Measurements from ENCODE around the gene SUMF1. TPM values are rescaled to one million over a fixed set of nuclear protein-coding genes. Genes with fewer than 3 reads are reported as not detected.

SUMF1 gene
- total and polyA plus RNA-seq, 4 donors = 23.3 to 35.8 (median 28.4) TPM

- intact Hi-C loops (cut with DNase I) = loop anchor here (5.0 to 10.0 kb wide), 2 partner anchors 45 to 47 kb away; no protein-coding TSS in a partner anchor
- H3K4me1 ChIP-seq (ENCODE audit: control insufficient read depth in 1 of 2, insufficient read depth in 2 of 2, low read length in 2 of 2) = no peaks in the 10 kb centered on the region
- DNase-seq (no peak), ATAC-seq (ENCODE audit: low FRiP score) (no peak)
- WGBS, 2 donors = 76 to 92% methylated on average over 12 of the region's 12 CpGs
- H3K27me3 ChIP-seq (ENCODE audit: control insufficient read depth in 1 of 2, insufficient read depth in 2 of 2, low read length in 1 of 2) = no peaks in the 10 kb centered on the region
- no peak overlapping the region for H3K27ac ChIP-seq (ENCODE audit: low read depth in 1 of 2, low read length in 2 of 2)
- H3K36me3 ChIP-seq (ENCODE audit: control insufficient read depth in 1 of 2, insufficient read depth in 2 of 2, low read length in 1 of 2) = peaks cover 0 to 4% of the 10 kb centered on the region in 2 donors
- H3K4me3 ChIP-seq (ENCODE audit: low read length in 2 of 2) = no peak overlapping the region
- H3K9me3 ChIP-seq (ENCODE audit: control insufficient read depth, low read length) = no peaks in the 10 kb centered on the region
Observed at GRCh38 chr3:4359805-4360502, 107.1 kb downstream of the SUMF1 start.

GRCh38 chr3:4358273-4358672 is 108.8 kb downstream of the SUMF1 start:
- intact Hi-C loops (cut with DNase I) = loop anchor here (5.0 to 10.0 kb wide), 2 partner anchors 47 to 49 kb away; no protein-coding TSS in a partner anchor
- 20 to 31% methylated on average over 4 of the region's 4 CpGs for WGBS, 2 donors
- no peak for ATAC-seq (ENCODE audit: low FRiP score)

DNA sequence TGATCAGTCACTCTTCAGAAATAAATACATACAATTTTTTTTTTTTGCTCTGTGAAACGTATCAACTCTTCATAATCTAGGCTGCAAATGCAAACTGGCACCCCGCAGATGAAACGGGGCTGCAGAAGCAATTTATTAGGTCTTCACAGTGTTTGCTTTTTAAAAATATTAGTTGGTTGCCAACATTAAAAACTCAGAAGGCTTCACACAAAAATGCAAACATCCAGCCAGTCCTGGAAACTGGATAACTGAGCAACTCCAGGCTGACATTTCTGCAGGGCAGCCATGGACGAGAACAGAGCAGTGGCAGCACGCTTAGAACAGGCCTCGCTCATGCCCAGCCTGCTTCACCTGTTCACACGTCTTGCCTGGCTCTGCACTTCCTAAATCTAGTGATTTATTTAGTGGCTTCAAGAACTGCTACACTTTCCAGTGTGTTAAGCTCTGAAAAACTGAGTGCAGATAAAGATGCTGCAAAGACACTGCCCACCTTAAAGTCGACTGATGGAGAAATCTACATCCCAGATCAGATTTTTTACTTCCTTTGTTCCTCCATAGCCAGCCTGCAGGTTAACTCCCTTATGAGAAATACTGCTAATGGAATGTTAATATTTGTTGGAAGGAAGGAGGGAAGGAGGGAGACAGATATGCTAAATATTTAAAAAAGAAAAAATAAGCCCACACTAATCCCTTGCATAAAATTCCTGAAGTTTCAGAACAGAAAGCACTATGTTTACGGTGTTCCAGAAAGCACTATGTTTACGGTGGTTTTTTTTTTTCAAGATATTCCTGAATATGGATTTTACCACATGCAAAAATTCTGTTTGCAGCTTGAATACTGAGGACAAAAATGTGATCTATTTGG is 110.3 kb downstream of the SUMF1 start:
- DNase-seq (no peak), ATAC-seq (ENCODE audit: low FRiP score) (no peak)
- Histone ChIP-seq H3K4me1 (ENCODE audit: control insufficient read depth in 1 of 2, insufficient read depth in 2 of 2, low read length in 2 of 2) (no peaks in the 10 kb centered on the region), H3K4me3 (ENCODE audit: low read length in 2 of 2) (no peak overlapping the region), H3K27me3 (ENCODE audit: control insufficient read depth in 1 of 2, insufficient read depth in 2 of 2, low read length in 1 of 2) (no peaks in the 10 kb centered on the region), H3K27ac (ENCODE audit: low read depth in 1 of 2, low read length in 2 of 2) (no peak overlapping the region), H3K9me3 (ENCODE audit: control insufficient read depth, low read length) (no peaks in the 10 kb centered on the region), H3K36me3 (ENCODE audit: control insufficient read depth in 1 of 2, insufficient read depth in 2 of 2, low read length in 1 of 2) (peaks cover 0 to 2% of the 10 kb centered on the region in 2 donors)
- 47 to 61% methylated on average over 10 of the region's 10 CpGs for WGBS, 2 donors
- intact Hi-C loops (cut with DNase I) = loop anchor here (5.0 to 10.0 kb wide), 2 partner anchors 48 to 51 kb away; no protein-coding TSS in a partner anchor

More at GRCh38 chr3:4358273-4358672, 108.8 kb downstream of the SUMF1 start:
- Histone ChIP-seq H3K27me3 (ENCODE audit: control insufficient read depth in 1 of 2, insufficient read depth in 2 of 2, low read length in 1 of 2) (no peaks in the 10 kb centered on the region), H3K27ac (ENCODE audit: low read depth in 1 of 2, low read length in 2 of 2) (no peak overlapping the region), H3K4me3 (ENCODE audit: low read length in 2 of 2) (no peak overlapping the region), H3K9me3 (ENCODE audit: control insufficient read depth, low read length) (no peaks in the 10 kb centered on the region), H3K36me3 (ENCODE audit: control insufficient read depth in 1 of 2, insufficient read depth in 2 of 2, low read length in 1 of 2) (peaks cover 0 to 4% of the 10 kb centered on the region in 2 donors), H3K4me1 (ENCODE audit: control insufficient read depth in 1 of 2, insufficient read depth in 2 of 2, low read length in 2 of 2) (no peaks in the 10 kb centered on the region)
- DNase-seq = no peak

- Histone ChIP-seq H3K4me3 (ENCODE audit: low read length in 2 of 2) (no peak overlapping the region), H3K36me3 (ENCODE audit: control insufficient read depth in 1 of 2, insufficient read depth in 2 of 2, low read length in 1 of 2) (no peaks in the 10 kb centered on the region), H3K27me3 (ENCODE audit: control insufficient read depth in 1 of 2, insufficient read depth in 2 of 2, low read length in 1 of 2) (no peaks in the 10 kb centered on the region), H3K4me1 (ENCODE audit: control insufficient read depth in 1 of 2, insufficient read depth in 2 of 2, low read length in 2 of 2) (no peaks in the 10 kb centered on the region), H3K9me3 (ENCODE audit: control insufficient read depth, low read length) (no peaks in the 10 kb centered on the region), H3K27ac (ENCODE audit: low read depth in 1 of 2, low read length in 2 of 2) (no peak overlapping the region)
- intact Hi-C loops (cut with DNase I) = loop anchor here (5.0 to 10.0 kb wide), 2 partner anchors 49 to 51 kb away; no protein-coding TSS in a partner anchor
- DNase-seq (no peak), ATAC-seq (ENCODE audit: low FRiP score) (no peak)
- 89 to 91% methylated on average over 6 of the region's 6 CpGs for WGBS, 2 donors
Observed at GRCh38 chr3:4356220-4356540, 110.9 kb downstream of the SUMF1 start.

DNA sequence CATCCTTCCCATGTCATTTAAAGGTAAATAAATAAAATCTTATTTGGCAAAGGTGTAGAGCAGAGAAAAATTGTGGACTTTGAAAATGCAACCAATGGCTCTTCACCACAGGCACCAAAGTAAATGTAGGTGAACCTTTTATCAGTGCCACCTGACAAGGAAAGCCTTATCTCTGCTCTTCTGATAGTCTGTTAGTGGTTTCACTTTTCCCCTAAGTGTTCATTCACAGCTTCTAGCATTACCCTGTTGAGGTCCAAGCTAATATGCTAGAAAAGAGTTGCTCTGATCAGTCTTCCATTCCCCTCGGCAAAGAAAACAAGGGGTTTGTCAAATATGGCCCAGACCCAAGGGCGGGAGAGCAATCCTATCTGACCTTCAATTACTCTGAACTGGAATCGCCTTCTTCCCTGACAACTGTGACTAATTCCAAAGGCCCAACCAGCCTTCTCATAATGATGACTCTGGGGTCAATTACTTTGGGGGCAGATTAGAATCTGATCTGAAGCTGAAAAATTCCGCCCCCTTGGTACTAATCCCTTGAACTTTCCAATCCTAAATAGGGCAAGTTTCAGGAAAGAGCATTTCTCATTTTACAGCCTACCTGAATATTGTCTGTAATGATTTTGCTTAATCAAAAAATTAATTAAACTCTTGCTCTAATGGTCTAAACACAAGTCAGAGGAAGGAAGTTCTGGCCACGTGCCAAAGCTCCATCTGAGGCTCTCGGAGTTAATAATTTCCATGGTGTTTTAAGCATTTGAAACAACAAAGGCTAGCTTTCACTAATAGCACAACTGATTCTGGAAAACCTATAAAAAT is 111.5 kb downstream of the SUMF1 start:
- H3K36me3 ChIP-seq (ENCODE audit: control insufficient read depth in 1 of 2, insufficient read depth in 2 of 2, low read length in 1 of 2) = no peaks in the 10 kb centered on the region
- no peaks in the 10 kb centered on the region for H3K4me1 ChIP-seq (ENCODE audit: control insufficient read depth in 1 of 2, insufficient read depth in 2 of 2, low read length in 2 of 2)
- intact Hi-C loops (cut with DNase I) = loop anchor here (5.0 to 10.0 kb wide), 2 partner anchors 49 to 52 kb away; no protein-coding TSS in a partner anchor
- H3K27ac ChIP-seq (ENCODE audit: low read depth in 1 of 2, low read length in 2 of 2) = no peak overlapping the region
- no peak for DNase-seq
- 63 to 67% methylated on average over 6 of the region's 6 CpGs for WGBS, 2 donors
- H3K27me3 ChIP-seq (ENCODE audit: control insufficient read depth in 1 of 2, insufficient read depth in 2 of 2, low read length in 1 of 2) = no peaks in the 10 kb centered on the region
- no peak overlapping the region for H3K4me3 ChIP-seq (ENCODE audit: low read length in 2 of 2)
- ATAC-seq (ENCODE audit: low FRiP score) = no peak
- no peaks in the 10 kb centered on the region for H3K9me3 ChIP-seq (ENCODE audit: control insufficient read depth, low read length)

DNA sequence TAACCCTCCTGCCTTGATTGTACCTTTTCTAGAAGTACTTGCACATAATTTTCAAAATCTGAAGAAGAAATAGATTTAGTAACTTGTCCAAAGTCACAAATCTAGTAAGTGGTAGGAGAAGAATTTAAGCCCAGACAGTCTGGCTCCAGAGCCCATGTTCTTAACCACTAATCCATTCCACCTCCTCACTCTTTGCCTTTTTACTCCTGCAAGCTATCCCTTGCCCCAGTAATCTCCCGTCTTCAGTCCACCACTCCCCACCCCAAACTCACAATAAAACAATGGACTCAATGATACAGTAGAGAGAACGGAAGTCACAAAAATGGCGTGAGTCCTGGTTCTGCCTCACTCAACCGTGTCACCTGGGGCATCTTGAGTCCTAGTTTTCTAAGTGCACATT is 115.2 kb downstream of the SUMF1 start:
- no peaks in the 10 kb centered on the region for H3K9me3 ChIP-seq (ENCODE audit: control insufficient read depth, low read length)
- peak overlapping the region; percentile 11 to 82 for H3K27ac ChIP-seq (ENCODE audit: low read depth in 1 of 2, low read length in 2 of 2)
- 91 to 95% methylated on average over 4 of the region's 4 CpGs for WGBS, 2 donors
- no peak for DNase-seq
- ATAC-seq (ENCODE audit: low FRiP score) = no peak
- no peaks in the 10 kb centered on the region for H3K36me3 ChIP-seq (ENCODE audit: control insufficient read depth in 1 of 2, insufficient read depth in 2 of 2, low read length in 1 of 2)
- H3K4me3 ChIP-seq (ENCODE audit: low read length in 2 of 2) = no peak overlapping the region
- intact Hi-C loops (cut with DNase I) = loop anchor here (1.0 to 10.0 kb wide), 7 partner anchors 53 to 281 kb away; partner anchors contain the start of gene ITPR1 (in 2 of the 2)
- H3K27me3 ChIP-seq (ENCODE audit: control insufficient read depth in 1 of 2, insufficient read depth in 2 of 2, low read length in 1 of 2) = no peaks in the 10 kb centered on the region
- no peaks in the 10 kb centered on the region for H3K4me1 ChIP-seq (ENCODE audit: control insufficient read depth in 1 of 2, insufficient read depth in 2 of 2, low read length in 2 of 2)

DNA sequence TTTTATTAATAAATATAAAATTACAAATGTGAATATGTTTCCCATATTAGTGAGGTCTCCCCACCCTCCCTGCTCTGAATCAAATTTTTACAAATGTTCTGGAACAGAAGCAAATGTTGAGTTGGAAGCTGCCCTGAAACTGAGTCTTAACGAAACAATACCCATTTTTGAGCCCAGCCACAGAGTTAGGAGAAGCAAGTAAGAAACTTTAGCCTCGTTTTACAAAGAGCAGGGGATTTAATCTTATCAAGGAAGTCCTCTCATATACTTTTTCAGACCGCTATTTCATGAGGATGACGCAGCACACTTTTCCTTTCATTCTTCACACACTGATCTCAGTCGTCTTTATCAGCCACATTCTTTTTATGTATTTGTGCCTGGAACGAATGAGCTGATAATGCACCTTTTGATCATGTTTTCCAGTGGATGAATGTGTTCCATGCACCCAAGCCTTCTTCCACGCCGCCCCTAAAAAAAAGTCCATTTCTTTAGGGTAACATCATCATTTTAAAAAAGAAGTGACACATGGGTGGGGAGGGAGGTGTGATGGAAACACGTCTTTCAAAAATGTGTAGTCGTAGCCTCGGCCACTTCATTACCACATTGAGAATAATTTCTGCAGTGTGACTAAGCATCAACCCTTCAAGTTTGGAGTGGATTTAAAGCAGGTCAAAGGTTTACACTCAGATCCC is 115.8 kb downstream of the SUMF1 start:
- intact Hi-C loops (cut with DNase I) = loop anchor here (1.0 to 10.0 kb wide), 7 partner anchors 53 to 282 kb away; partner anchors contain the start of gene ITPR1 (in 2 of the 2)
- Histone ChIP-seq H3K27ac (ENCODE audit: low read depth in 1 of 2, low read length in 2 of 2) (peak overlapping the region; percentile 68 to 82), H3K27me3 (ENCODE audit: control insufficient read depth in 1 of 2, insufficient read depth in 2 of 2, low read length in 1 of 2) (no peaks in the 10 kb centered on the region), H3K4me1 (ENCODE audit: control insufficient read depth in 1 of 2, insufficient read depth in 2 of 2, low read length in 2 of 2) (no peaks in the 10 kb centered on the region), H3K36me3 (ENCODE audit: control insufficient read depth in 1 of 2, insufficient read depth in 2 of 2, low read length in 1 of 2) (no peaks in the 10 kb centered on the region), H3K9me3 (ENCODE audit: control insufficient read depth, low read length) (no peaks in the 10 kb centered on the region), H3K4me3 (ENCODE audit: low read length in 2 of 2) (peak overlapping the region; percentile 35 to 40)
- 1 to 2% methylated on average over 11 of the region's 11 CpGs for WGBS, 2 donors
- no peak for DNase-seq
- ATAC-seq (ENCODE audit: low FRiP score) = peak; percentile 71

All from aorta (tissue), 5 donors.